BLaER1 treated with 17β-estradiol and CSF1 and Interleukin-3, amounts not matched to agents 10 nM and 100 nM (cell line): Measurements from ENCODE around the gene COG8.

Experiments
- H3K27ac ChIP-seq, 11 experiments: shearing (Covaris generic); formaldehyde crosslinking; 2 replicates each; pipeline ENCODE4 v1.8.1; 2022
- H3K27me3 ChIP-seq, 11 experiments: shearing (Covaris generic); formaldehyde crosslinking; 2 replicates each; pipeline ENCODE4 v1.8.1; 2022
- H3K36me3 ChIP-seq, 11 experiments: shearing (Covaris generic); formaldehyde crosslinking; 2 replicates each; pipeline ENCODE4 v1.8.1; 2022
- H3K4me1 ChIP-seq, 10 experiments: shearing (Covaris generic); formaldehyde crosslinking; 2 replicates each; pipeline ENCODE4 v1.8.1; 2022
- H3K4me2 ChIP-seq, 11 experiments: shearing (Covaris generic); formaldehyde crosslinking; 2 replicates each; pipeline ENCODE4 v1.8.1; 2022
- H3K4me3 ChIP-seq, 10 experiments: shearing (Covaris generic); formaldehyde crosslinking; 2 replicates each; pipeline ENCODE4 v1.8.1; 2022
- H3K9ac ChIP-seq, 11 experiments: shearing (Covaris generic); formaldehyde crosslinking; 2 replicates each; pipeline ENCODE4 v1.8.1; 2022
- H3K9me3 ChIP-seq, 11 experiments: shearing (Covaris generic); formaldehyde crosslinking; replicated peaks in 1 of 11; 2 replicates each; pipeline ENCODE4 v1.8.1; 2022
- H4K20me1 ChIP-seq, 11 experiments: shearing (Covaris generic); formaldehyde crosslinking; 2 replicates each; pipeline ENCODE4 v1.8.1; 2022
- Cebpa-rat ChIP-seq, 11 experiments: shearing (Covaris generic); IDR thresholded peaks; 2 replicates each; pipeline ENCODE4 v1.8.1; 2022

COG8 gene

DNA sequence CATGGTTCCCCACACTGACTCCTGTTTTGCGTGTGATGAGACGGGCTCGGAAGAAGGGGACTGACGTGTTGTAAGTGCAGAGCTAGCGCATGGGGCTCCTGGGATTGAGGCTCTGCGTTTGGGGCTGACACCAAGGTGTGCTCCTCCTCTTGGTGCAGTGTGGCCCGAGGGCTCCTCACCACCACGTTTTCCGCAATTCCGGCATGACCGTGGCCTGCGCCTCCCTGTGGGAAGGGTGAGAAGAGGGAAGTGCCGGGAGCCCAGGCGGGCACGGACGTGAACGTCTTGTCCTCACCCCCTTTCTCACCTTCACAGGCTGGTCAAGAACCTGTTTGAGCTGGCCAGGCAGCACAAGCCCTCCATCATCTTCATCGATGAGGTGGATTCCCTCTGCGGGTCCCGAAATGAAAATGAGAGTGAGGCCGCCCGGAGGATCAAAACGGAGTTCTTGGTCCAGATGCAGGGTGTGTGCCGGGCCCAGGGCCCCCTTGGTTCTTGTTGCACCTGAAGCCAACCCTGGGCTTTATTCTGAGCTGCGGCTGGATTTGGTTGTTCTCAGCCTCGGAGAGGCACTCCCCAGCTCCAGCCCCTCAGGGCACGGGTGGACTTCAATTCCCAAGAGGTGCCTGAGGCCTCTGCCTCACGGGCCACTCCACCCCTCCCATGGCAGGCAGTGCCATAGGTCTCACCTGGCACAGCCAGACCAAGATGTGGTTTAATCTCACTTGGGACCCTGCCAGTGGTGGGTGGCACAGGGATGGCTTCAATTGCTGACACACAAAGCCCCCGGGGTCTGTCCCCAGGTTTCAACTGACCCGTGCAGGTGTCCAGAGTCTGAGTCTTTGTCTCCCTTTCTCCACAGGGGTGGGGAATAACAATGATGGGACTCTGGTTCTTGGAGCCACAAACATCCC, 19.3 kb downstream of the COG8 start:
- Histone ChIP-seq H3K27ac (peak overlapping the region in 6 of 11 experiments; percentile 7 to 52 (median 12); a peak in 4 of 22 replicates), H3K9me3 (no peaks in the 10 kb centered on the region), H4K20me1 (peaks cover 86 to 100% (median 98%) of the 10 kb centered on the region in 11 experiments), H3K36me3 (peaks cover 95 to 100% (median 99%) of the 10 kb centered on the region in 11 experiments), H3K4me1 (peaks cover 44 to 61% (median 56%) of the 10 kb centered on the region in 10 experiments), H3K27me3 (no peaks in the 10 kb centered on the region), H3K9ac (peak overlapping the region in 9 of 11 experiments; percentile 5 to 70 (median 45); a peak in 17 of 22 replicates), H3K4me2 (peak overlapping the region; percentile 30 to 99 (median 72); a peak in 20 of 22 replicates), H3K4me3 (peak overlapping the region in 5 of 10 experiments; percentile 13 to 40 (median 25); a peak in 5 of 20 replicates)
- no peak for TF ChIP-seq Cebpa-rat (IDR thresholded peaks at IDR 0.05)

GRCh38 chr16:69319381-69319780, 20.0 kb downstream of the COG8 start:
- no peaks in the 10 kb centered on the region for H3K27me3 ChIP-seq
- H4K20me1 ChIP-seq: peaks cover 86 to 100% (median 98%) of the 10 kb centered on the region in 11 experiments; a peak in 21 of 22 replicates
- no peak overlapping the region for H3K4me3 ChIP-seq
- TF ChIP-seq Cebpa-rat (IDR thresholded peaks at IDR 0.05): no peak
- H3K4me2 ChIP-seq: no peak overlapping the region; a peak in 1 of 22 replicates
- peaks cover 96 to 100% (median 99%) of the 10 kb centered on the region in 11 experiments for H3K36me3 ChIP-seq
- H3K9me3 ChIP-seq: no peaks in the 10 kb centered on the region
- peak overlapping the region in 2 of 11 experiments; percentile 5 to 10; a peak in 1 of 22 replicates for H3K27ac ChIP-seq
- peaks cover 37 to 54% (median 49%) of the 10 kb centered on the region in 10 experiments for H3K4me1 ChIP-seq
- peak overlapping the region in 3 of 11 experiments; percentile 3 to 8 (median 5); a peak in 3 of 22 replicates for H3K9ac ChIP-seq

DNA sequence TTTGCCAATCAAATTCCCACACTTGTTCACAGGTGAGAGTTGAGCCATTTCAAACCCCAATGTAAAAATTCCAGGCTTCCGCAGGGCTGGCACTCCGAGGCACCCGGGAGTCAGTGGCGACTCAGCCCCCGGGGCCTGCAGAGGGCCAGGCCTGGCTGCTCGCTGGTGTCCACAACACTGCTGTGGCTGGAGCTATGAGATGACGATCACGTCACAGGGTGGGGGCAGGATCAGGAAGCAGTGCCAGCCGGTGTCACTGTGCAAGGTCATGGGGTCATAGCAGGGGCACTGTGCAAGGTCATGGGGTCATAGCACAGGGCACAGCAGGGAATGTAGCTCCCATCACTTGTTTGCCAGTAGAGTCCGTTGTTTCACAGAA, 20.5 kb downstream of the COG8 start:
- H3K4me3 ChIP-seq: no peak overlapping the region
- peaks cover 98 to 100% (median 99%) of the 10 kb centered on the region in 11 experiments for H3K36me3 ChIP-seq

GRCh38 chr16:69318177-69318910, 21.0 kb downstream of the COG8 start:
- Histone ChIP-seq H4K20me1 (peaks cover 86 to 100% (median 98%) of the 10 kb centered on the region in 11 experiments; a peak in 21 of 22 replicates), H3K4me3 (no peak overlapping the region), H3K4me2 (no peak overlapping the region), H3K9me3 (no peaks in the 10 kb centered on the region), H3K4me1 (peaks cover 29 to 48% (median 42%) of the 10 kb centered on the region in 10 experiments), H3K9ac (peak overlapping the region in 1 of 11 experiments; percentile 6; a peak in 1 of 22 replicates), H3K27ac (no peak overlapping the region), H3K36me3 (peaks cover 96 to 100% (median 99%) of the 10 kb centered on the region in 11 experiments), H3K27me3 (no peaks in the 10 kb centered on the region)
- no peak for TF ChIP-seq Cebpa-rat (IDR thresholded peaks at IDR 0.05)

More for the DNA sequence above, 20.5 kb downstream of the COG8 start:
- Histone ChIP-seq H3K27me3 (no peaks in the 10 kb centered on the region), H3K4me2 (no peak overlapping the region), H3K4me1 (peaks cover 32 to 49% (median 45%) of the 10 kb centered on the region in 10 experiments), H3K9ac (peak overlapping the region in 2 of 11 experiments; percentile 6 to 8; a peak in 1 of 22 replicates), H3K9me3 (no peaks in the 10 kb centered on the region), H4K20me1 (peaks cover 86 to 100% (median 98%) of the 10 kb centered on the region in 11 experiments; a peak in 21 of 22 replicates), H3K27ac (0 out of 22 replicates have a peak overlapping the region, but pooled peaks of 2 of the 11 experiments have one; percentile 5 to 10)
- TF ChIP-seq Cebpa-rat (IDR thresholded peaks at IDR 0.05): no peak

GRCh38 chr16:69316595-69317034, 22.7 kb downstream of the COG8 start:
- H3K36me3 ChIP-seq: peaks cover 79 to 92% (median 89%) of the 10 kb centered on the region in 11 experiments
- peaks cover 27 to 45% (median 38%) of the 10 kb centered on the region in 10 experiments for H3K4me1 ChIP-seq
- H3K27ac ChIP-seq: no peak overlapping the region
- H3K4me2 ChIP-seq: no peak overlapping the region
- H4K20me1 ChIP-seq: peaks cover 81 to 100% (median 98%) of the 10 kb centered on the region in 11 experiments; a peak in 21 of 22 replicates
- H3K27me3 ChIP-seq: no peaks in the 10 kb centered on the region
- no peaks in the 10 kb centered on the region for H3K9me3 ChIP-seq
- H3K9ac ChIP-seq: no peak overlapping the region
- TF ChIP-seq Cebpa-rat (IDR thresholded peaks at IDR 0.05): no peak
- H3K4me3 ChIP-seq: no peak overlapping the region

DNA sequence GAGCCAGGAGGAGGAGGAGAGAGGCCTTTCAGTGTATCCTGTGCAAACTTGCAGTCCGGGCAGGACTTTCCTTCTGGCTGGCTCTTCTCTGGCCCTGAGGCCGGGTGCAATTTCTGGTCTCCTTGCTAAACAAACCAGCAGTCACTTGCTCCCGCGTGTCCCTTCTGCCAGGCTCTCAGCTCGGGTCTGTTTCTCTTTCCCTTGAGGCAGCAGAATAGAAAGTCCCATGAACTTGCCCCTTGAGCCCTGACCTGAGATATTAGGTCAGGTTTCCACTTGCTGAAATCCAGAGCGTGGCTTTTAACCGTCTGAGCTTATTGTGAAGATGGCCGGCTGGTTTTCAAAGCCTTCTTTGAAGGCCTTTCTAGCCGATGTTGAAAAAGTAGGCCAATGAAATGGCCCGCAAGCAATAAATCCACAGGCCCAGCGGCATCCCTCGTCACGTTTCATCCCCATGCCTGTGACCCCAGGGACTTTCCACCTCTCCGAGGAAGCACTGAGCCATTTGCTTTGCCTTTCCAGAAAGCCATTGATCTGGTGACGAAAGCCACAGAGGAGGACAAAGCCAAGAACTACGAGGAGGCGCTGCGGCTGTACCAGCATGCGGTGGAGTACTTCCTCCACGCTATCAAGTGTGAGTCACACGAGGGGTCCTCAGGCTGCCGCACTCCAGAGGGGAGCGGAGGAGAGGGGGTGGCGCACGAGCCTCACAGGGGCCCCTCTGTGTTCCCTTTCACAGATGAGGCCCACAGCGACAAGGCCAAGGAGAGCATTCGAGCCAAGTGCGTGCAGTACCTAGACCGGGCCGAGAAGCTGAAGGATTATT, 23.7 kb downstream of the COG8 start:
- Histone ChIP-seq H3K4me2 (no peak overlapping the region), H3K9ac (peak overlapping the region in 1 of 11 experiments; percentile 7; a peak in 1 of 22 replicates), H3K4me1 (peaks cover 20 to 36% (median 29%) of the 10 kb centered on the region in 10 experiments), H3K9me3 (no peaks in the 10 kb centered on the region), H3K27me3 (no peaks in the 10 kb centered on the region), H3K27ac (0 out of 22 replicates have a peak overlapping the region, but pooled peaks of 1 of the 11 experiments have one; percentile 18), H3K4me3 (no peak overlapping the region), H4K20me1 (peaks cover 72 to 95% (median 91%) of the 10 kb centered on the region in 11 experiments; a peak in 21 of 22 replicates), H3K36me3 (peaks cover 70 to 83% (median 80%) of the 10 kb centered on the region in 11 experiments)
- TF ChIP-seq Cebpa-rat (IDR thresholded peaks at IDR 0.05): no peak

- H3K27me3 ChIP-seq: no peaks in the 10 kb centered on the region
- H4K20me1 ChIP-seq: peaks cover 61 to 83% (median 79%) of the 10 kb centered on the region in 11 experiments; a peak in 21 of 22 replicates
- H3K4me3 ChIP-seq: no peak overlapping the region
- H3K9ac ChIP-seq: peak overlapping the region in 4 of 11 experiments; percentile 13 to 34 (median 22); a peak in 4 of 22 replicates
- H3K27ac ChIP-seq: no peak overlapping the region
- H3K4me2 ChIP-seq: no peak overlapping the region
- peaks cover 60 to 71% (median 69%) of the 10 kb centered on the region in 11 experiments for H3K36me3 ChIP-seq
- H3K9me3 ChIP-seq: no peaks in the 10 kb centered on the region
- no peak for TF ChIP-seq Cebpa-rat (IDR thresholded peaks at IDR 0.05)
- H3K4me1 ChIP-seq: peaks cover 16 to 31% (median 23%) of the 10 kb centered on the region in 10 experiments
Observed at GRCh38 chr16:69314534-69314933, 24.8 kb downstream of the COG8 start.
